Brain microvascular endothelial cell (primary cell): ENCODE results near the gene THSD4.

Experiments used
- DNase-seq: peaks from one replicate; pipeline ENCODE4 v3.0.0-alpha.2; 2020
- H3K27ac ChIP-seq: fragments of 250-450 bp; sonication (Bioruptor Pico); 2 replicates; pipeline ENCODE4 v1.5.1; 2020; ENCODE audit warnings: mild to moderate bottlenecking, moderate library complexity
- H3K27me3 ChIP-seq: fragments of 250-450 bp; sonication (Bioruptor Pico); replicated peaks from 2 replicates; pipeline ENCODE4 v1.5.1; 2020; ENCODE audit warnings: mild to moderate bottlenecking
- H3K36me3 ChIP-seq: fragments of 250-450 bp; sonication (Bioruptor Pico); replicated peaks from 2 replicates; pipeline ENCODE4 v1.5.1; 2020; ENCODE audit warnings: mild to moderate bottlenecking
- H3K4me3 ChIP-seq: 2 replicates; pipeline ENCODE4 v1.5.1; 2011; ENCODE audit warnings: low read depth, mild to moderate bottlenecking, control low read depth, low read length, moderate library complexity
- CTCF ChIP-seq: IDR thresholded peaks from 2 replicates; pipeline ENCODE4 v1.5.1; 2011; ENCODE audit warnings: low read depth, mild to moderate bottlenecking, moderate library complexity, low read length, control low read depth, inconsistent platforms; ENCODE audit errors: missing control alignments
- in situ Hi-C: cut with HindIII; loops from 2 replicates; pipeline ENCODE4 v1.10.0; 2017; ENCODE audit warnings: low sequenced_read_pairs, low pct_ligation_motif_present

The THSD4 gene

GRCh38 chr15:71380345-71380744 is 265.1 kb downstream of the THSD4 start:
- Histone ChIP-seq H3K36me3 (peaks cover 1% of the 10 kb centered on the region), H3K4me3 (no peak overlapping the region), H3K27me3 (no peaks in the 10 kb centered on the region), H3K27ac (no peak overlapping the region)
- no peak for TF ChIP-seq CTCF
- DNase-seq: no peak
- in situ Hi-C loops: no loop called here

- no peak for DNase-seq
- Histone ChIP-seq H3K36me3 (no peaks in the 10 kb centered on the region), H3K27ac (no peak overlapping the region), H3K27me3 (no peaks in the 10 kb centered on the region), H3K4me3 (no peak overlapping the region)
- in situ Hi-C loops: no loop called here
- TF ChIP-seq CTCF: no peak
These were observed 269.2 kb downstream of the THSD4 start for GRCh38 chr15:71384501-71384900.

GRCh38 chr15:71385026-71385425 is 269.8 kb downstream of the THSD4 start:
- no peak for TF ChIP-seq CTCF

GRCh38 chr15:71385457-71385856 is 270.2 kb downstream of the THSD4 start:
- no peak for DNase-seq
- no peak overlapping the region for H3K27ac ChIP-seq
- no peaks in the 10 kb centered on the region for H3K27me3 ChIP-seq
- no peak for TF ChIP-seq CTCF
- no peak overlapping the region for H3K4me3 ChIP-seq
- in situ Hi-C loops: no loop called here
- no peaks in the 10 kb centered on the region for H3K36me3 ChIP-seq

More at GRCh38 chr15:71385026-71385425, 269.8 kb downstream of the THSD4 start:
- Histone ChIP-seq H3K27me3 (no peaks in the 10 kb centered on the region), H3K27ac (no peak overlapping the region), H3K36me3 (no peaks in the 10 kb centered on the region), H3K4me3 (no peak overlapping the region)
- DNase-seq: no peak
- in situ Hi-C loops: no loop called here

GRCh38 chr15:71386005-71386404 is 270.7 kb downstream of the THSD4 start:
- TF ChIP-seq CTCF: no peak

GRCh38 chr15:71386448-71387236 is 271.4 kb downstream of the THSD4 start:
- in situ Hi-C loops: no loop called here
- H3K36me3 ChIP-seq: no peaks in the 10 kb centered on the region

More at GRCh38 chr15:71386005-71386404, 270.7 kb downstream of the THSD4 start:
- Histone ChIP-seq H3K36me3 (no peaks in the 10 kb centered on the region), H3K27ac (no peak overlapping the region), H3K27me3 (no peaks in the 10 kb centered on the region), H3K4me3 (no peak overlapping the region)
- in situ Hi-C loops: no loop called here
- no peak for DNase-seq

More at GRCh38 chr15:71386448-71387236, 271.4 kb downstream of the THSD4 start:
- Histone ChIP-seq H3K4me3 (no peak overlapping the region), H3K27me3 (no peaks in the 10 kb centered on the region), H3K27ac (no peak overlapping the region)
- peak; percentile 27 for TF ChIP-seq CTCF
- no peak for DNase-seq
